NCI-H1417 (cell line): ENCODE results near the gene BRPF1.
A peak's percentile ranks its signal among the peaks of the same experiment; 100 is the strongest.

Experiments
- DNase-seq, 3 experiments: peaks; one replicate each; lab custom pipeline; 2025; lab: John Stamatoyannopoulos, UW

BRPF1 gene

GRCh38 chr3:9791127-9791526 lies 59.6 kb downstream of the BRPF1 start:
- no peak for DNase-seq

GRCh38 chr3:9791790-9792404 lies 60.4 kb downstream of the BRPF1 start:
- DNase-seq, result no peak

GRCh38 chr3:9792405-9793160 lies 61.0 kb downstream of the BRPF1 start, which contains the start of the genes ARPC4 and TADA3:
ARPC4 (plus strand) TSS chr3:9793082; CDS start chr3:9793122, 40 bp downstream.
TADA3 (minus strand) TSS chr3:9792473; CDS start chr3:9791466, 1,007 bp downstream.
- DNase-seq, result peak; percentile 91 to 98 (median 95)

- peak in 1 of 3 experiments; percentile 36 for DNase-seq
Measured at GRCh38 chr3:9793161-9793781, 61.7 kb downstream of the BRPF1 start.

DNA sequence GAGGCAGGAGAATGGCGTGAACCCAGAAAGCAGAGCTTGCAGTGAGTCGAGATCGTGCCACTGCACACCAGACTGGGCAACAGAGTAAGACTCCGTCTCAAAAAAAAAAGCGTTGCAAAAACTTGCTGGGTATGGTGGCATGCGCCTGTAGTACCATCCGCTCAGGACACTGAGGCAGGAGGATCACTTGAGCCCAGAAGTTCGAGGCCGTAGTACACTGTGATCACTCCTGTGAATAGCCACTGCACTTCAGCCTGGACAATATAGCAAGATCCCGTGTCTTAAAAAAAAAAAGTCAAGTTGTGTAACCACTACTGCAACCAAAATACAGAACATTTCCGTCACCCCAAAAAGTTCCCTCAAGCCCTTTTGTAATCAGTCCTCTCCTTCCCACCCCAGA lies 62.9 kb downstream of the BRPF1 start:
- no peak for DNase-seq

- no peak for DNase-seq
Measured at GRCh38 chr3:9795207-9795606, 63.7 kb downstream of the BRPF1 start.

- DNase-seq, result no peak
Measured at GRCh38 chr3:9797196-9797945, 65.8 kb downstream of the BRPF1 start.
